H54 (cell line): ENCODE measurements around the gene C5AR1.
A peak's percentile ranks its signal among the peaks of the same experiment; 100 is the strongest.
"Not testable (repeated sequence)": the region's sequence is repeated elsewhere in the genome, so short reads cannot be mapped to it uniquely, and the experiment has no call there.

Source experiments
- DNase-seq: peaks from one replicate; pipeline ENCODE4 v3.0.0; 2011; ENCODE audit warnings: low spot score, mixed read lengths; ENCODE audit not compliant: insufficient read length
- FAIRE-seq: peaks from 3 replicates; lab custom pipeline; 2011; peaks lifted over from hg19 to GRCh38; lab: Jason Lieb, UNC
- POLR2A ChIP-seq: IDR thresholded peaks from 2 replicates; pipeline ENCODE4 v1.6.1; 2011; ENCODE audit warnings: low read depth, mild to moderate bottlenecking, low read length

C5AR1 gene

GRCh38 chr19:47309608-47310007, at the start of gene C5AR1:
C5AR1 (plus strand) TSS chr19:47309861; CDS start chr19:47309896, 35 bp downstream.
- FAIRE-seq: no peak
- no peak for TF ChIP-seq POLR2A
- DNase-seq: no peak

- DNase-seq (no peak), FAIRE-seq (no peak)
- TF ChIP-seq POLR2A: no peak
Observed at GRCh38 chr19:47260476-47260875, 49.2 kb upstream of the C5AR1 start.

DNA sequence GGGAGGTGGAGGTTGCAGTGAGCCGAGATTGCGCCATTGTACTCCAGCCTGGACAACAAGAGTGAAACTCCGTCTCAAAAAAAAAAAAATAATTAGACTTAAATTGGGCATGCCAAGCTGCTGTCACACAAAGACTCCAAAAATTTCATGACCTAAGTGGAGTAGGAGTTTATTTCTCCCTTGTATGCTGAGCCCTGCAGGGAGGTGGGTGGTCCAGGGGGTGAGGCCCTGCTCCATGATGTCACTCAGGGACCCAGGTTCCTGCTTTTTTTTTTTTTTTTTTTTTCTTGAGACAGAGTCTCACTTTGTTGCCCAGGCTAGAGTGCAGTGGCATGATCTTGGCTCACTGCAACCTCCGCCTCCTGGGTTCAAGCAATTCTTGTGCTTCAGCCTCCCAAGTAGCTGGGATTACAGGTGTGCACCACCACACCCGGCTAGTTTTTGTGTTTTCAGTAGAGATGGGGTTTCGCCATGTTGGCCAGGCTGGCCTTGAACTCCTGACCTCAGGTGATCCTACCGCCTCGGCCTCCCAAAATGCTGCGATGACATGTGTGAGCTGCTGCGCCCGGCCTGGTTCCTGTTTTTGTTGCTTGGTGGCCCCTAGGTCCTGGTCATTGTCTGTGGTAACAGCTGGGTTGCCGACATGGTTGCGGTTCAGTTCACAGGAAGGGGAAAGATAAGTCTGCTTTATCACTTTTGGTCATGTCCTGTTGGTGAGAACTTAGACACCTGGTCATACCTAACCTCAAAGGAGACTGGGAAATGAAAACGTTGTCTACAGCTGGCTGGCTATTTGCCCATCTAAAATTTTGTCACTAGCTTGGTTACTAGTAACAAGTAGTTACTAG, 47.5 kb upstream of the C5AR1 start:
- not testable (repeated sequence) for FAIRE-seq, DNase-seq

DNA sequence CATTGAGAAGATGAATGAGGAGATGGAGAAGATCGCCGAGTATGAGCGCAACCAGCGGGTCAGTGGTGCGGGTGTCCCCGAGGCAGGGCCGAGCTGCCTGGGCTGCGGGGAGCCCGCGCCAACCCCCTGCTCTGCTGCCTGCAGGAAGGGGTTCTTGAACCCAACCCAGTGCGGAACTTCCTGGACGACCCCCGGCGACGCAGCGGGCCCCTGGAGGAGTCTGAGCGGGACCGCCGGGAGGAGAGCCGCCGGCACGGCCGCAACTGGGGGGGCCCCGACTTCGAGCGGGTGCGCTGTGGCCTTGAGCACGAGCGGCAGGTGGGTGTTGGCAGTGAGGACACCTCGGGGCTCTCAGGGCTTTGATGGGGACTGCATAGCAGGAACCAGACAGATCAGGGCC, 45.0 kb upstream of the C5AR1 start:
- no peak for TF ChIP-seq POLR2A
- DNase-seq: no peak
- no peak for FAIRE-seq

- TF ChIP-seq POLR2A: no peak
- no peak for FAIRE-seq
- no peak for DNase-seq
Observed at GRCh38 chr19:47266401-47266941, 43.2 kb upstream of the C5AR1 start.

GRCh38 chr19:47267350-47267759, 42.3 kb upstream of the C5AR1 start:
- no peak for TF ChIP-seq POLR2A
- DNase-seq (no peak), FAIRE-seq (no peak)

DNA sequence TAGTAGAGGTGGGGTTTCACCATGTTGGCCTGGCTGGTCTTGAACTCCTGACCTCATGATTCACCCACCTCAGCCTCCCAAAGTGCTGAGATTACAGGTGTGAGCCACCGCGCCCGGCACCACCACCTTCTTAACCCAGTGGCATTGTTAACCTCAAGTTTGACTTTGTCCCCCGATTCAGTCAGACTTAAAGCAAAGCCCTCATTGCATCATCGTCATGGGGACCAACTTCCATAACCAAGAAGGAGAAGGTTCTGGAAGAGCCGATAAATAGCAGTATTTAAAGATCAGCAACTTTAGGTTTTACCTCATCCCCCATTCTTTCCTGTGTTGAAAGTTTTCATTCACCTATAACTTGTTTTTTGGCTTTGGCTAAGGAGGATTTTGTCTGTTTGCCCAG, 41.6 kb upstream of the C5AR1 start:
- DNase-seq (no peak), FAIRE-seq (no peak)
- no peak for TF ChIP-seq POLR2A

DNA sequence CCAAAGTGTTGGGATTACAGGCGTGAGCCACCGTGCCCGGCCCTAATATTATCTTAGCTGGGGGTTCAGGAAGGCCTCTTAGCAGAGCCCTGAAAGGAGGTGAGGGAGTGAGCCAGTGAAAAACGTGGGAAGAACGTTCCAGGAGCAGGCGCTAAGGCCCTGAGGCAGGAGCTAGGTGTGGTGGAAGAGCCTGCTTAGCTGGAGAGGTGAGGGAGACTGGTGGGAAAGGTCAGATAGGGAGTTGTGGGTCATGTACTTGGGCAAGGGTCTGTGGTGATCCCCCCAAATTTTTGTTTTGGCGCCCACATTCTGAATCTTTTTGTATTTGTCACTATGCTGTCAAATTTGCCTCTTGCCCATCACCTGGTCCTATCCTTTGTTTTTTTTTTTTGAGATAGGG, 40.1 kb upstream of the C5AR1 start:
- TF ChIP-seq POLR2A: no peak
- no peak for FAIRE-seq
- no peak for DNase-seq

- no peak for TF ChIP-seq POLR2A
- DNase-seq: no peak
- FAIRE-seq: no peak
Observed at GRCh38 chr19:47270408-47270807, 39.3 kb upstream of the C5AR1 start.

- DNase-seq (no peak), FAIRE-seq (no peak)
- TF ChIP-seq POLR2A: no peak
Observed at GRCh38 chr19:47271949-47272348, 37.7 kb upstream of the C5AR1 start.

DNA sequence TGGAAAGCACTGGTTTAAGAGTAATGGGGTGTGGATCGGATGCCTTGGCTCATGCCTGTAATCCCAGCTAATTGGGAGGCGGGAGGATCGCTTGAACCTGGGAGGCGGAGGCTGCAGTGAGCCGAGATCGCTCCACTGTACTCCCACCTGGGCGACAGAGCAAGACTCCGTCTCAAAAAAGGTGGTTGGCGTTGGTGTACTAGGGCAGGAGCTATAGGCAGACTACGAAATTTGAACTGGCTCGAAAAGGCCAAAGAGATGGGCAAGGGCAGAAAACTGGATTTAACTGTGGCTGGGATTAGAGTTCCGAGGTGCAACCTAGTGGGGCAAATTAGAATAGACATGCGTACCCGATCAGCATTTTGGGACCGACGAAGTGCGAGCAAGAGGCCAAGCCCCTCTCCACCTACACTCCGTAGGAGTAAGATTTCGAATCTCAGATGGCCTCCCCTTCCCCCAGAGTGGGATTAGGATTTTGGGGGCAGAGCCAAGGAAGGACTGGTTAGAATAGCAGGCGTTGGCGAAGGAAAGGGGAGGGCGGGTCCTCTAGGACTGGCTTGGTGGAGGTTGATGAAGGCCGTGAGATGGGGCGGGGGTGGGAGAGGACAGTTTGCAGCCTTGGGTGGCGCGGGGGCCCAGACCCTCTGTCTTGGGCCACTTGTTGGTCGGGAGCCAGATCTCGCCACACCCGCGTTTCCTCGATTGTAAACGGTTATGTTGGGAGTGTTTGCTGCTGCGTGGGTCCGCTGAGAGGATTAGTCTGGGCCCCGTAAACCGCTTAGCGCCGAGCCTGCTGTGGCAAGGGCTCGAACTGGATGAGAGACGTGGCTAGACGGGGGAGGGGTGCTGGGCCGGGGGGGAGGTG, 37.0 kb upstream of the C5AR1 start:
- DNase-seq: no peak
- TF ChIP-seq POLR2A: no peak

DNA sequence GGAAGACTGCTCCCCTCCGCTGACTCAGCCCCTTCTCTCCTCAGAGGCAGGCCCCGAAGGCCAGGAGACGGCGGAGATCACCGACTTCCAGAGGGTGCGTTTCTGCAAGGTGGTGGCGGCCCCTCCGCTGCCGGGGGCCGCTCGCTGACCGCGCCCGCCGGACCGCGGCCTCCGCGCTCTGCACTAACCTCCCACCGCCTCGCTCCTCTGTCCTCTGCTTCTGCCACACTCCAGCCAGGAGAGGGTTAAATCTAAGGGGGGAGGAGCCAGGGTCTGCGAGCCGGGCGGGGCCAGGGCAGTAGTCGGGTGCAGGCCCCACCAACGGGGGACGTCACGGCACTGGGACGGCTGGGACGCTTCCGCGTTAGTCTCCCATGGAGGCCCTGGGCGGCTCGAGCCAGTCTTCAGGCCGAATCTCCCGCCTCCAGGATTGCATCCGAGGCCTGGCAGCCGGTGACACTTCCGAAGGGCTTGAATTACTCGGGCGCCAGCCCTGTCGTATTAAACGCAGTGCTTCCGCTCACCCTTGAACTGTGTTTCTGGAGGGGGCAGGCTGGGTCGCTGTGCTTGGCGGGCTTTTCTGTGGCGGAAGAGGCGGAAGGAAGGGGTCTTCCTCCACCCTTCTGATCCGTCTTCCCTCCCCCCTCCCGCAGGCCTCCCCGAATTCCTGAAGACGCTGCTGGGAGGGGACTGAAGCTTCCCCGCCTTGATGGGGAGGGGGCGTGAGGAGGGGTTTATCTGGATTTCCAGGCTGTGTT, 36.2 kb upstream of the C5AR1 start:
- TF ChIP-seq POLR2A: peak; percentile 35; the same call in 1 of the 2 replicates
- no peak for FAIRE-seq
- DNase-seq: peak; percentile 85

More for the DNA sequence above, 37.0 kb upstream of the C5AR1 start:
- no peak for FAIRE-seq
